ENCODE data around the gene PHAX. TPM values are rescaled to one million over a fixed set of nuclear protein-coding genes. Genes with fewer than 3 reads are reported as not detected.

The PHAX gene
- total and polyA plus RNA-seq, 2 experiments from 2014 or later, result 57.0 to 65.0 TPM

DNA sequence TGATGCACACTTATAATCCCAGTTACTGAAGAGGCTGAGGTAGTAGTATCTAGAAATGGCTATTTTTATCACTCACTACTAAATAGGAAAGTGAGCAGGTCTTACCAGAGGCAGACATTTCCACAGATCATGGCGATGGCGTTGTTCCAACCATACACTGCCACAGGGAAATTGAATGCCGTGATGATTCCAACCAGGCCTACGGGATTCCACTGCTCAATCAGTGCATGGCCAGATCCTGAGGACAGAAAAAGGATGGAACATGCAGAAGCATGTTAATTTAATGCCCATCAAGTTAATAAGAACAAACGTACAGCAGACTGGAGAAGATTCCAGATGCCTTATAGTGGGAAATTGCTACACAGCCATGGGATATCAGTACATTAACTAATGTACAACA is 23.8 kb upstream of the PHAX start:
- H3K27me3 ChIP-seq, result no peaks in the 10 kb centered on the region
- no peak for DNase-seq (ENCODE audit: low spot score)
- H2AFZ ChIP-seq, result no peak overlapping the region
- WGBS (ENCODE audit: low lambda C conversion rate, missing lambda C conversion rate), result 97% methylated on average over 5 of the region's 5 CpGs
- no peaks in the 10 kb centered on the region for H3K9me2 ChIP-seq (replicated peaks; ENCODE audit: insufficient read depth)
- no peaks in the 10 kb centered on the region for H3K36me3 ChIP-seq (replicated peaks; ENCODE audit: insufficient read depth, low read depth)
- H3K9me3 ChIP-seq (ENCODE audit: low read depth), result no peaks in the 10 kb centered on the region
- no peaks in the 10 kb centered on the region for H3K79me2 ChIP-seq
- H3K4me1 ChIP-seq (ENCODE audit: insufficient read depth), result no peaks in the 10 kb centered on the region
- H3K4me3 ChIP-seq, result no peak overlapping the region
- no peak overlapping the region for H3K4me2 ChIP-seq
- H3K27ac ChIP-seq, result no peak overlapping the region
- TF ChIP-seq EZH2 (IDR thresholded peaks at IDR 0.05; ENCODE audit: borderline replicate concordance) (no peak), EZH2phosphoT487 (IDR thresholded peaks at IDR 0.05; ENCODE audit: low read depth, severe bottlenecking, unreplicated experiment) (no peak)
- TF ChIP-seq, protein P1, sequence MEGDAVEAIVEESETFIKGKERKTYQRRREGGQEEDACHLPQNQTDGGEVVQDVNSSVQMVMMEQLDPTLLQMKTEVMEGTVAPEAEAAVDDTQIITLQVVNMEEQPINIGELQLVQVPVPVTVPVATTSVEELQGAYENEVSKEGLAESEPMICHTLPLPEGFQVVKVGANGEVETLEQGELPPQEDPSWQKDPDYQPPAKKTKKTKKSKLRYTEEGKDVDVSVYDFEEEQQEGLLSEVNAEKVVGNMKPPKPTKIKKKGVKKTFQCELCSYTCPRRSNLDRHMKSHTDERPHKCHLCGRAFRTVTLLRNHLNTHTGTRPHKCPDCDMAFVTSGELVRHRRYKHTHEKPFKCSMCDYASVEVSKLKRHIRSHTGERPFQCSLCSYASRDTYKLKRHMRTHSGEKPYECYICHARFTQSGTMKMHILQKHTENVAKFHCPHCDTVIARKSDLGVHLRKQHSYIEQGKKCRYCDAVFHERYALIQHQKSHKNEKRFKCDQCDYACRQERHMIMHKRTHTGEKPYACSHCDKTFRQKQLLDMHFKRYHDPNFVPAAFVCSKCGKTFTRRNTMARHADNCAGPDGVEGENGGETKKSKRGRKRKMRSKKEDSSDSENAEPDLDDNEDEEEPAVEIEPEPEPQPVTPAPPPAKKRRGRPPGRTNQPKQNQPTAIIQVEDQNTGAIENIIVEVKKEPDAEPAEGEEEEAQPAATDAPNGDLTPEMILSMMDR (IDR thresholded peaks at IDR 0.05; ENCODE audit: poor library complexity), result no peak
- H4K20me1 ChIP-seq (ENCODE audit: insufficient read depth, poor library complexity, severe bottlenecking), result no peaks in the 10 kb centered on the region

DNA sequence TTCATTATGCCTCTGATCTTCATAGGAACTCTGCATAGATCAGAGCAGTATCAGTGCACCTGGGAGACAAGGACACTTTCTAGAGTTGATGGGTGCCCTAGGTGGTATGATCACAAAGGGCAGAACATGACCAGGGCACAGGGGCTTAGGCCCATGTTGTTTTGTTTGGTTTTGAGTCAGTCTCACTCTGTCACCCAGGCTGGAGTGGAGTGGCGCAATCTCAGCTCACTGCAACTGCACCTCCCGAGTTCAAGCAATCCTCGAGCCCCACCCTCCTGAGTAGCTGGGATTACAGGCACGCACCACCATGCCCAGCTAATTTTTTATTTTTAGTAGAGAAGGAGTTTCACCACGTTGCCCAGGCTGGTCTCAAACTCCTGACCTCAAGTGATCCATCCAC is 23.3 kb upstream of the PHAX start:
- H4K20me1 ChIP-seq (ENCODE audit: insufficient read depth, poor library complexity, severe bottlenecking), result no peaks in the 10 kb centered on the region
- H3K9me2 ChIP-seq (replicated peaks; ENCODE audit: insufficient read depth), result no peaks in the 10 kb centered on the region
- H3K27me3 ChIP-seq, result no peaks in the 10 kb centered on the region
- no peaks in the 10 kb centered on the region for H3K79me2 ChIP-seq
- no peak overlapping the region for H3K27ac ChIP-seq
- DNase-seq (ENCODE audit: low spot score), result no peak
- H3K36me3 ChIP-seq (replicated peaks; ENCODE audit: insufficient read depth, low read depth), result no peaks in the 10 kb centered on the region
- WGBS (ENCODE audit: low lambda C conversion rate, missing lambda C conversion rate), result 97% methylated on average over 5 of the region's 5 CpGs
- no peaks in the 10 kb centered on the region for H3K4me1 ChIP-seq (ENCODE audit: insufficient read depth)
- H2AFZ ChIP-seq, result no peak overlapping the region
- no peak overlapping the region for H3K4me2 ChIP-seq
- no peaks in the 10 kb centered on the region for H3K9me3 ChIP-seq (ENCODE audit: low read depth)
- TF ChIP-seq EZH2phosphoT487 (IDR thresholded peaks at IDR 0.05; ENCODE audit: low read depth, severe bottlenecking, unreplicated experiment) (no peak), EZH2 (IDR thresholded peaks at IDR 0.05; ENCODE audit: borderline replicate concordance) (no peak)
- TF ChIP-seq, protein P1 (IDR thresholded peaks at IDR 0.05; ENCODE audit: poor library complexity), result no peak
- no peak overlapping the region for H3K4me3 ChIP-seq

DNA sequence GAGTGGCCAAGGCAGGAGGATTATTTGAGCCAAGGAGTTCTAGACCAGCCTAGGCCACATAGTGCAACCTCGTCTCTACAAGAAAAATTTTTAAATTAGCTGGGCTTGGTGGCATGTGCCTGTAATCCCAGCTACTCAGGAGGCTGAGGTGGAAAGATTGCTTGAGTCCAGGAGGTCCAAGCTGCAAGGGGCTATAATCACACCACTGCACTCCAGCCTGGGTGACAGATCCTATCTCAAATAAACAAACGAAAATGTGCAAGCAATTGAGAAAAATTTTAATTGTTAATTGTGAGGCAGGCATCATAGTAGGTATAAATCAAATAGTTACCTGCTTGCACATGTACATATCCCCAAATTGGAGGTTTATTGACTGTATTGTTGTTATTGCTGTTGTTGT is 21.0 kb upstream of the PHAX start:
- H3K4me3 ChIP-seq, result no peak overlapping the region
- H3K9me2 ChIP-seq (replicated peaks; ENCODE audit: insufficient read depth), result no peaks in the 10 kb centered on the region
- no peaks in the 10 kb centered on the region for H3K79me2 ChIP-seq
- no peak overlapping the region for H2AFZ ChIP-seq
- no peaks in the 10 kb centered on the region for H3K27me3 ChIP-seq
- H3K9me3 ChIP-seq (ENCODE audit: low read depth), result no peaks in the 10 kb centered on the region
- H3K36me3 ChIP-seq (replicated peaks; ENCODE audit: insufficient read depth, low read depth), result no peaks in the 10 kb centered on the region
- no peaks in the 10 kb centered on the region for H3K4me1 ChIP-seq (ENCODE audit: insufficient read depth)
- WGBS (ENCODE audit: low lambda C conversion rate, missing lambda C conversion rate), result 92% methylated on average over 2 of the region's 2 CpGs
- H3K4me2 ChIP-seq, result no peak overlapping the region
- DNase-seq (ENCODE audit: low spot score), result no peak
- no peaks in the 10 kb centered on the region for H4K20me1 ChIP-seq (ENCODE audit: insufficient read depth, poor library complexity, severe bottlenecking)
- TF ChIP-seq EZH2 (IDR thresholded peaks at IDR 0.05; ENCODE audit: borderline replicate concordance) (no peak), EZH2phosphoT487 (IDR thresholded peaks at IDR 0.05; ENCODE audit: low read depth, severe bottlenecking, unreplicated experiment) (no peak)
- TF ChIP-seq, protein P1 (IDR thresholded peaks at IDR 0.05; ENCODE audit: poor library complexity), result no peak
- no peak overlapping the region for H3K27ac ChIP-seq

DNA sequence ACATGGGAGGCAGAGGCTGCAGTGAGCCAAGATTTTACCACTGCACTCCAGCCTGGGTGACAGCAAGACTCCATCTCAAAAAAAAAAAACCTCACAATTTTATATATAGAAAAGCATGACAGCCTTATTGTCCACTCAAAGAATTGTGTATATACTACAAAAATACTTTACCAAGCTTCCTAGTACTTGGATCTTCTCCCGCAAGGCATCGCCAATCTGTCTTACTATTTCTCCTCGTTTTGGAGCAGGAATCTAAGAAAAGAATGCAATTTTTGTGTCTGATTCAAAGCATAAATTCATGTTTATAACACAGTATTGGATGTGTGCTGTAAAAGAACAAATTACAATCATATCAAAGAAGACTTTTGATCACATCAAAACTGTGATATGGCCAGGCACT is 17.0 kb upstream of the PHAX start:
- Histone ChIP-seq H4K20me1 (ENCODE audit: insufficient read depth, poor library complexity, severe bottlenecking) (no peaks in the 10 kb centered on the region), H2AFZ (no peak overlapping the region), H3K4me1 (ENCODE audit: insufficient read depth) (no peaks in the 10 kb centered on the region), H3K27ac (no peak overlapping the region), H3K27me3 (no peaks in the 10 kb centered on the region), H3K9me2 (replicated peaks; ENCODE audit: insufficient read depth) (no peaks in the 10 kb centered on the region), H3K4me2 (no peak overlapping the region), H3K36me3 (replicated peaks; ENCODE audit: insufficient read depth, low read depth) (no peaks in the 10 kb centered on the region), H3K79me2 (no peaks in the 10 kb centered on the region), H3K9me3 (ENCODE audit: low read depth) (no peaks in the 10 kb centered on the region), H3K4me3 (no peak overlapping the region)
- TF ChIP-seq EZH2 (IDR thresholded peaks at IDR 0.05; ENCODE audit: borderline replicate concordance), result no peak
- TF ChIP-seq, protein P1 (IDR thresholded peaks at IDR 0.05; ENCODE audit: poor library complexity), result no peak
- no peak for TF ChIP-seq EZH2phosphoT487 (IDR thresholded peaks at IDR 0.05; ENCODE audit: low read depth, severe bottlenecking, unreplicated experiment)
- no peak for DNase-seq (ENCODE audit: low spot score)
- WGBS (ENCODE audit: low lambda C conversion rate, missing lambda C conversion rate), result 99% methylated on average over 3 of the region's 3 CpGs

Data from hepatocyte (in vitro differentiated cells).